ENCODE measurements around the gene MBTPS1. TPM values are rescaled to one million over a fixed set of nuclear protein-coding genes. Genes with fewer than 3 reads are reported as not detected.

The MBTPS1 gene
- total and polyA plus RNA-seq, 9 of the 15 experiments (the other 6 are each of a cell fraction or from before 2014, with no cell fraction given): 2.8 to 57.6 (median 43.8) TPM

DNA sequence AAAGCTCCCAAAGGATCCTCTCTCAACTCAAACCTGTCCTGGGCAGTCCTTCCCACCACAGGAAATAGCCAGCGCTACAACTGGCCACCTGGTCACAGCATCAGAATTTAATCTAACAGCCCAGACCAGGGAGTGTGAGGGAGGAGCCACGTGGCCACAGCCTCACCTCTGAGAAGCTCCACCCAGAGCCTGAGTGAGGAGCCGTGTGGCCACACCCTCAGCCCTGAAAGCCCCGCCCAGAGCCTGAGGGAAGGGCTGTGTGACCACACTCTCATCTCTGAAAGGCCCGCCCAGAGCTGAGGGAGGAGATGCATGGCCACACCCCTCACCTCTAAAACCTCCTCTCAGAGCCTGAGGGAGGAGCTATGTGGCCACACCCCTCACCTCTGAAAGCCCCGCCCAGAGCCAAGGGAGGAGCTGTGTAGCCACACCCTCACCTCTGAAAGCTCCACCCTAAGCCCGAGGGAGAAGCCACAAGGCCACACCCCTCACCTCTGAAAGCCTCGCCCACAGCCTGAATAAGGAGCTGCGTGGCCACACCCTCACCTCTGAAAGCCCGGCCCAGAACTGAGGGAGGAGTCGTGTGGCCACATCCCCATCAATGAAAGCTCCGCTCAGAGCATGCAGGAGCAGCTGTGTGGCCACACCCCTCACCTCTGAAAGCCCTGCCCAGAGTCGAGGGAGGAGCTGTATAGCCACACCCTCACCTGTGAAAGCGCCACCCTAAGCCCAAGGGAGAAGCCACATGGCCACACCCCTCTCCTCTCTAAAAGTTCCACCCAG lies 102.8 kb downstream of the MBTPS1 start (continued):
- TF ChIP-seq YY1 (IDR thresholded peaks at IDR 0.05; ENCODE audit: borderline replicate concordance in 1 of 3, control insufficient read depth in 1 of 3, extremely low read depth in 1 of 3, insufficient read depth in 3 of 3, insufficient read length in 1 of 3, insufficient replicate concordance in 2 of 3, low read depth in 1 of 3, low read length in 2 of 3) (peak in 2 of 3 experiments; percentile 14 to 30), RFX5 (IDR thresholded peaks at IDR 0.05; ENCODE audit: low read depth, low read length) (no peak), ZNF12 (CRISPR knock-in tag; IDR thresholded peaks at IDR 0.05) (no peak), NFATC3 (IDR thresholded peaks at IDR 0.05) (no peak), ZC3H8 (IDR thresholded peaks at IDR 0.05) (no peak), RBM15 (IDR thresholded peaks at IDR 0.05; ENCODE audit: insufficient read depth, low read length) (no peak), ZNF644 (tag; IDR thresholded peaks at IDR 0.05; ENCODE audit: low read depth) (no peak), ESRRB (CRISPR knock-in tag; IDR thresholded peaks at IDR 0.05; ENCODE audit: borderline replicate concordance) (no peak), MCM7 (IDR thresholded peaks at IDR 0.05) (no peak), PATZ1 (CRISPR knock-in tag; IDR thresholded peaks at IDR 0.05; ENCODE audit: borderline replicate concordance) (no peak), POLR2B (IDR thresholded peaks at IDR 0.05; ENCODE audit: low read depth, partially characterized antibody) (no peak)
- TF ChIP-seq, protein P1, sequence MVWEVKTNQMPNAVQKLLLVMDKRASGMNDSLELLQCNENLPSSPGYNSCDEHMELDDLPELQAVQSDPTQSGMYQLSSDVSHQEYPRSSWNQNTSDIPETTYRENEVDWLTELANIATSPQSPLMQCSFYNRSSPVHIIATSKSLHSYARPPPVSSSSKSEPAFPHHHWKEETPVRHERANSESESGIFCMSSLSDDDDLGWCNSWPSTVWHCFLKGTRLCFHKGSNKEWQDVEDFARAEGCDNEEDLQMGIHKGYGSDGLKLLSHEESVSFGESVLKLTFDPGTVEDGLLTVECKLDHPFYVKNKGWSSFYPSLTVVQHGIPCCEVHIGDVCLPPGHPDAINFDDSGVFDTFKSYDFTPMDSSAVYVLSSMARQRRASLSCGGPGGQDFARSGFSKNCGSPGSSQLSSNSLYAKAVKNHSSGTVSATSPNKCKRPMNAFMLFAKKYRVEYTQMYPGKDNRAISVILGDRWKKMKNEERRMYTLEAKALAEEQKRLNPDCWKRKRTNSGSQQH (CRISPR knock-in tag; IDR thresholded peaks at IDR 0.05): no peak
- TF ChIP-seq, protein P2, sequence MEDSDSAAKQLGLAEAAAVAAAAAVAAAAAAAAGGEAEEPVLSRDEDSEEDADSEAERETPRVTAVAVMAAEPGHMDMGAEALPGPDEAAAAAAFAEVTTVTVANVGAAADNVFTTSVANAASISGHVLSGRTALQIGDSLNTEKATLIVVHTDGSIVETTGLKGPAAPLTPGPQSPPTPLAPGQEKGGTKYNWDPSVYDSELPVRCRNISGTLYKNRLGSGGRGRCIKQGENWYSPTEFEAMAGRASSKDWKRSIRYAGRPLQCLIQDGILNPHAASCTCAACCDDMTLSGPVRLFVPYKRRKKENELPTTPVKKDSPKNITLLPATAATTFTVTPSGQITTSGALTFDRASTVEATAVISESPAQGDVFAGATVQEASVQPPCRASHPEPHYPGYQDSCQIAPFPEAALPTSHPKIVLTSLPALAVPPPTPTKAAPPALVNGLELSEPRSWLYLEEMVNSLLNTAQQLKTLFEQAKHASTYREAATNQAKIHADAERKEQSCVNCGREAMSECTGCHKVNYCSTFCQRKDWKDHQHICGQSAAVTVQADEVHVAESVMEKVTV (CRISPR knock-in tag; IDR thresholded peaks at IDR 0.05): no peak
- TF ChIP-seq, protein P3, sequence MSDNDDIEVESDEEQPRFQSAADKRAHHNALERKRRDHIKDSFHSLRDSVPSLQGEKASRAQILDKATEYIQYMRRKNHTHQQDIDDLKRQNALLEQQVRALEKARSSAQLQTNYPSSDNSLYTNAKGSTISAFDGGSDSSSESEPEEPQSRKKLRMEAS (CRISPR knock-in tag; IDR thresholded peaks at IDR 0.05): peak; percentile 85
- TF ChIP-seq, protein P4, sequence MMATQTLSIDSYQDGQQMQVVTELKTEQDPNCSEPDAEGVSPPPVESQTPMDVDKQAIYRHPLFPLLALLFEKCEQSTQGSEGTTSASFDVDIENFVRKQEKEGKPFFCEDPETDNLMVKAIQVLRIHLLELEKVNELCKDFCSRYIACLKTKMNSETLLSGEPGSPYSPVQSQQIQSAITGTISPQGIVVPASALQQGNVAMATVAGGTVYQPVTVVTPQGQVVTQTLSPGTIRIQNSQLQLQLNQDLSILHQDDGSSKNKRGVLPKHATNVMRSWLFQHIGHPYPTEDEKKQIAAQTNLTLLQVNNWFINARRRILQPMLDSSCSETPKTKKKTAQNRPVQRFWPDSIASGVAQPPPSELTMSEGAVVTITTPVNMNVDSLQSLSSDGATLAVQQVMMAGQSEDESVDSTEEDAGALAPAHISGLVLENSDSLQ (IDR thresholded peaks at IDR 0.05): peak; percentile 68
- TF ChIP-seq, protein P5, sequence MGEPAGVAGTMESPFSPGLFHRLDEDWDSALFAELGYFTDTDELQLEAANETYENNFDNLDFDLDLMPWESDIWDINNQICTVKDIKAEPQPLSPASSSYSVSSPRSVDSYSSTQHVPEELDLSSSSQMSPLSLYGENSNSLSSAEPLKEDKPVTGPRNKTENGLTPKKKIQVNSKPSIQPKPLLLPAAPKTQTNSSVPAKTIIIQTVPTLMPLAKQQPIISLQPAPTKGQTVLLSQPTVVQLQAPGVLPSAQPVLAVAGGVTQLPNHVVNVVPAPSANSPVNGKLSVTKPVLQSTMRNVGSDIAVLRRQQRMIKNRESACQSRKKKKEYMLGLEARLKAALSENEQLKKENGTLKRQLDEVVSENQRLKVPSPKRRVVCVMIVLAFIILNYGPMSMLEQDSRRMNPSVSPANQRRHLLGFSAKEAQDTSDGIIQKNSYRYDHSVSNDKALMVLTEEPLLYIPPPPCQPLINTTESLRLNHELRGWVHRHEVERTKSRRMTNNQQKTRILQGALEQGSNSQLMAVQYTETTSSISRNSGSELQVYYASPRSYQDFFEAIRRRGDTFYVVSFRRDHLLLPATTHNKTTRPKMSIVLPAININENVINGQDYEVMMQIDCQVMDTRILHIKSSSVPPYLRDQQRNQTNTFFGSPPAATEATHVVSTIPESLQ (CRISPR knock-in tag; IDR thresholded peaks at IDR 0.05): no peak
- TF ChIP-seq, protein P6, sequence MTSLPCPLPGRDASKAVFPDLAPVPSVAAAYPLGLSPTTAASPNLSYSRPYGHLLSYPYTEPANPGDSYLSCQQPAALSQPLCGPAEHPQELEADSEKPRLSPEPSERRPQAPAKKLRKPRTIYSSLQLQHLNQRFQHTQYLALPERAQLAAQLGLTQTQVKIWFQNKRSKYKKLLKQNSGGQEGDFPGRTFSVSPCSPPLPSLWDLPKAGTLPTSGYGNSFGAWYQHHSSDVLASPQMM (CRISPR knock-in tag; IDR thresholded peaks at IDR 0.05): no peak
